AG08395 (cell line): ENCODE data around the gene ERC2.

Experiments used
- DNase-seq: peaks from one replicate; pipeline ENCODE4 v3.0.0; 2012; ENCODE audit warnings: mixed read lengths, low spot score

Gene ERC2

DNA sequence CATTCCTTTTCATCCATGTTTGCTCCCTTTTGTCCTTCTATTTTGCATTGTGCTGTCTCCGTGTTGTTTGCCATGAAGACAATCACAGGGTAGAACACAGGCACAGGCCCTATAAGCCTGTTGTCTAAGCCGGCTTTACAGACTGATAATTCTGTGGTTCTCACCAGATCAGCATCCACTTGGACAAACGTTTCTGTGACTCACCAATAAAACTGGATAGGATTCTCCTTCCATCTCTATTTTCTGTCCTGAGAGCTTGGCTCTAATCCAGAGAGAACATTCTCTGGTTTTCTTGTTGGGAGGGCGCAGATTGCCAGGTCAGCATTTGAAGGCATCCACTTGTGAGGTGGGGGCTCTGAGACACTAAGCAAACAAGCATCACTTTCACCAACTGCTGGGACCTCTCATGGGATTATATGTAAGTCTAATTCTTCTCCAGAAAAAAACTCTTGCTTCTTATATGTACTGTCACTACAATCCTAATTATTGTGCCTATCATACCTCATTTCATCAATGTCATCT is 101.6 kb downstream of the ERC2 start:
- DNase-seq = no peak

- DNase-seq = no peak
Measured at GRCh38 chr3:56365905-56366640, 102.2 kb downstream of the ERC2 start.

DNA sequence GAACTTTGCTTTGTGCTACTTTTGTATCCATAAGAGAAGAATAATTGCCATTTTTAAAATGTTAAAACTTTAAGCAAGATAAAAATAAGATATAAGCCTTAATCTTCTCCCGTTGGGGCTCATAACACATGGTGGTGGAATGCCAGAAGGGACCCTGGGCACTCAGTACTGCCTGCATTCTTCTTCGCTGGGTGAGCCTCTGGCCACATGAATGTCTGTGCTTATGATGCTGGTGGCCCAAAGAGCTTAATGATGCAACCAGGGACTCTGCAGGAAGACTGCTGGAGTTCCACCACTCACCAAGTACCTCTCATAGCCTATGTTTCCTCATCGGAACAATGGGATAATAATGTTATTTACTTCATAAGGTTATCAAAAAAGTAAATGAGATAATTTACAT is 103.6 kb downstream of the ERC2 start:
- DNase-seq = no peak

GRCh38 chr3:56363720-56364119 is 104.5 kb downstream of the ERC2 start:
- DNase-seq = no peak

DNA sequence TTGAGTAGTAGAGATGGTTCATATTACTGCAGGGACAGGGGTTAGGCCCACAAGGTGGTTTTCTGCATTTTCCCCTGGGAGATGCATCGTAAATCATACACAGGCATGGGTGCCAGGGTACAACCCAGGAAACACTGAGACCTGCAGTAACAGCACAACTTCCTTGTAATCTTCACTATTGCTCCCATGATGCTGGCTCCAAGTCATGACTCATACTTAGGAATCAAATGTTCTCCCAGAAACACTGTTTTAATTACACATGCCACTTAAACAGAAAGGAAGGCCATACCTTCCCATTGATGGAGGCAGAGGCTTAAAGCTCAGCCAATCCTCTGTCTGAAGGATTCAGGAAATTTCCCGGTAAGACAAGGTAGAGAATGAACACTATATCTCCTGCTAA is 106.5 kb downstream of the ERC2 start:
- no peak for DNase-seq

DNA sequence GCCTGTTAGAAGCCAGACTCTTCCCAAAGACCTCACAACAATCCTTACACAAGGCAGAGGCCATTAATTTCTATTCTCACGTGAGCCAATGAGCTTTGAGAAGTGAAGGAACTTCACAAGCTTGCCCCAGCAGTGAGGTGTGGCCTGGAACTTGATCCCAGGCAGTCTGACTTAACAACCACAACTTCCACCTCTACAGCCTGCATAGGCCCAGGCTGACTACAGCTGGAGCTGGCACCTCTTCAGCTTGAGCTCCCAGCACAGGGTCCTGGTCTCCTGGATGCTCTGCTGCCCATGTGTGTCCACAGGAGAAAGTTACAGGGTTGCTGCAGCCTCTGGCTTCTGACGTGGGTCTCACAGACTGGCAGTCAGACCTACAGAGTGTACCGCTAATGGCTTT is 111.0 kb downstream of the ERC2 start:
- no peak for DNase-seq

DNA sequence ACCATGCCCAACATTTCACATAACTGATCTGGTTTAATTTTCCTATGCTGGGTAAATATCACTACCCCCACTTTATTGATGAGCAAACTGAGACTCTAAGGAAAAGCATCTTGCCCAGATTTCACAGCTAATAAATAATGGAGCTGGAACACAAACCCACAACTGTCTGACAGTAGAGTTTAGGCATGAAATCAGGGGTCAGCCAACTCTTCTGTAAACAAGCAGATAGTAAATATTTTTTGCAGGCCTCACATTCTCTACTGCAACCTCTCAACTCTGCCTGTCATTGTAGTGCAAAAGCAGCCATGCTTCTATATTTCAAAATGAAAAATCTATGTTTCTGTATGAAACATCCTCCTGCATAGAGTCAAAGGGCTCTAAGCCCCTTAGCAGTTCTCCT is 111.5 kb downstream of the ERC2 start:
- no peak for DNase-seq

DNA sequence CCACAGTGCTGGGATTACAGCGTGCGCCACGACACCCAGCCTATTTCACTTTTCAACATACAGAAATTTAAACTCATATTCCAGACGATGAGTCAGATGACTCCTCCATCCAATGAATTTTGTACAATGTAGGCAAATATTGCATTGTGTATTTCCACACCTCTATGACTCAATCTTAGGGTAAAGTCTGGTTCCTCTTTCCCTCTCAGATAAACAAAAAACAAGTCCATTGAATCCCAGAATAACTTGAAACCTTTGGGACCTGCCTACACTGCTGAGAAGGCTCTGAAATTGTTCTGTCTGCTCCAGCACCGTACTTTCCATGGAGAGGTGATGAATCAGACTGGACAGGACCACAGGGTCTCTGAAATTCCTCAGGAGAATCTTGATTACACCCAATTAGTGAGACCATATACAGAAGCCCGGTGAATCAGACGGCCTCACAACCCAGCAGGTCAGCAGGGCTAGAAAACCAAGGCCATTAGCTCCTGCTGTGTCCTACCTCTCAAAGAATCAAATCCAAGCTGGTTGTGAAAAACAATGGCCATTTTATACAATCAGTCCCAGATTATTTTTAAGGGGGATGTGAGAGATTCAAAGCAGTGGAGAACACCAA is 112.6 kb downstream of the ERC2 start:
- no peak for DNase-seq

- DNase-seq = no peak
Measured at GRCh38 chr3:56351537-56351936, 116.7 kb downstream of the ERC2 start.

DNA sequence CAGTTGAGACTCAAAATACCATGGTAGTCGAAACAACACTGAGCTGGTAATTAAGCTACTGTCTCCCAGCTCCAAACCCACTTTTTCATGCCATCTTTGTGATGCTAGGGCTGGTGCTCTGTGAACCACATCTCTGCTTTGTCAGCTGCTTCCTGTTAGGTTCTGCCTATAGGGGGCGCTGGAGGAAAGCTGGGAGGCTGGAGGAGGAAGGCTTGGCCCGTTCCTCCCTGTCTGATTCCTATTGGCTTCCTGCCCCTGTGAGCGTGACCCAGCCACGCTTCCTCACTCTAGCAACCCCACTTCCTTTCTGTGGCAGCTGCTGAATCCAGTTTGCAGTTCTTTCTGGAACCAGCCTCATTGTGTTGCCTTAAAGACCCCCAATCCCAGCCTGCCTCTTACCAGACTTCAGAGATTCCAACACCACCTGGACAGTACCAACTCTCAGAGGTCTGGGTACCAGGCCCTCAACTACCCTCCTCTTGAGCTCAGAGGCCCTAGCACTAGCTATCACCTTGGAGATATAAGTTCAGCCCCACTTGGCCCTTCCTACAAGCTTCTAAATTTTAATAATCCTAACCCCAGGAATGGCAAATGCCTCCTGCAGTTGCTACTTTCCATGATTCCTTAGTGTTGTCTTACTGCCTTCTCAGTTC is 120.9 kb downstream of the ERC2 start:
- DNase-seq = no peak

GRCh38 chr3:56342475-56342874 is 125.8 kb downstream of the ERC2 start:
- no peak for DNase-seq

DNA sequence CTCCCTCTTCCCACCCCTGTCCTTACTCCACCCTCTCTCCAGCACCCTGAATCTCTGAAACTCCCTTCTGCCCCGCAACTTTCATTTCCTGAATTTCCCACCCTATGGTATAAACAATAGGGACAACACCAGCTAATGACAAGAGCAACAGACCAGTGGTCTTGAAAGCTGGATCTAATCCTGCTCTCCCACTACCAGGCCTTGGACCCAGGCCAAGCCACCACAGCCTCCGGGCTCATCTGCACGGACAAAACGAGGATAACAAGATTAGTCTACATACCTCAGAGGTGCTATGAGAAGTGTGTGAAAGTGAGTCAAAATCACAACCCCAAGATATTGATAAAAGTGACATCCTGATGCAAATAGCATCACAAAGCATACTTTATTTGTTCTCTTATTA is 128.6 kb downstream of the ERC2 start:
- no peak for DNase-seq

GRCh38 chr3:56339244-56339643 is 129.0 kb downstream of the ERC2 start:
- no peak for DNase-seq

DNA sequence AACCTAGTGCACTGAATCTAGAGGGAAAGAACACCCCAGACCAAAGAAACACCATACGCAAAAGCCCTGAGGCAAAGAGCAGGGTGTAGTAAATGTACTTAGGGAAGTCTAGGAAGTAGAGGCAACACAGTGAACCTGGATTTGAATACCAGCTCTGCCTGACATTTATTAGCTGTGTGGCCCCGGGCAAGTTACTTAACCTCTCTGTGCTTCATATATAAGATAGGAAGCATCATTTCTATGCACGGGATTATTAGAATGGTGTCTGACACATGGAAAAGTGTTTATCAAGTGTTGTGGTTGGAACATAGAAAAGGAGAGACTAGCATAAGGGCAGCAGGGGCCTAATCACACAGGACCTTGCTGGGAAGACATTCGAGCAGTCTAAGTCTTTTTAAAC is 132.2 kb downstream of the ERC2 start:
- no peak for DNase-seq

- DNase-seq = no peak
Measured at GRCh38 chr3:56324473-56324872, 143.8 kb downstream of the ERC2 start.

GRCh38 chr3:56323986-56324420 is 144.3 kb downstream of the ERC2 start:
- DNase-seq = peak; percentile 95

- DNase-seq = no peak
Measured at GRCh38 chr3:56322862-56323261, 145.4 kb downstream of the ERC2 start.

GRCh38 chr3:56321892-56322291 is 146.4 kb downstream of the ERC2 start:
- no peak for DNase-seq

DNA sequence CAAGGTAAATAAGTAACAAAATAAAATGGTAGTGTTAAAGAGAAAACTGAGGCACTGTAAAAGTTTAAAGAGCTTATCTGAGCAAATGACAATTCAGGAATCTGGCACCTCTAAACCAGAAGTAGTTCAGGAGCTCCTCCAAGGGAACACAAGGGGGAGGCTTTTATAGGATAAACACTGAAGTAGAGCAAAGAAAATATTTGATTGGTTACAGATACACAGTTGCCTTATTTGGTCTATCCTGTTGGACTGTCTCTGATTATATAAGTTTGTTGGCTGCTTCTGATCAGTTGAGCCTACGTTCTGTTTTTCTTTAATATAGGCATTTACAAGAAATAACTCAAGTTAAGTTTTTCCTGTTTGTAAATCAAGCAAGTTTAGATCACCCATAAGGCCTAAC is 146.9 kb downstream of the ERC2 start:
- DNase-seq = no peak

- no peak for DNase-seq
Measured at GRCh38 chr3:56320883-56321282, 147.4 kb downstream of the ERC2 start.

DNA sequence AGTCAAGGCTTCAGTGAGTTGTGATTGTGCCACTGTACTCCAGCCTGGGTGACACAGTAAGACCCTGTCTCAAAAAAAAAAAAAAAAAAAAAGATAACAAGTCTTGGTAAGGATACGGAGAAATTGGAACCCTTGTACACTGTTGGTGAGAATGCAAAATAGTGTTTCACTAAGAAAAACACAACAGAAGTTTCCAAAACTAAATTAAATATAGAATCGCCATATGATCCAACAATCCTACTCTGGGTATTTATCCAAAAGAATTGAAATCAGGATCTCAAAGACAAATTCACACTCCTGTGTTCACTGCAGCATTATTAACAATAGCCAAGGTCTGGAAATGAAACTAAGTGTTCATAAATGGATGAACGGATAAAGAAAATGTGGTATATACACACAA is 149.4 kb downstream of the ERC2 start:
- no peak for DNase-seq

DNA sequence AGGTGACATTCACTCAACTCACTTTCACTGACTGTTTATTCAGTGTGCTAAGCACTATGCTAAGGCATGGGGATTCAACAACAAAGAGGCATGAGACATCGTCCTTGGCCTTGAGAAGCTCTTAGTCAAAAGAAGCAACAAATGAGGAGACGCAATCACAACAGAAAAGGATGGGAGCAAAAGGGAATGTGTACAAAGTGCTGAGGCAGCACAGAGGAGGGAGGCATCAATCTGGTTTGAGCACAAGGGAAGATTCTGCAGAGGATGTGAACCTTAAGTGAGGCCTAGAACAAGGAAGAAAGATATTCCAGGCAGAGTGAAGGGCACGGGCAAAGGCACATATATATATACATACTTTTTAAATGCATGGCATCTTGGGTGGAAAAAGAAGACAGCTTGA is 151.3 kb downstream of the ERC2 start:
- no peak for DNase-seq

GRCh38 chr3:56314842-56315241 is 153.4 kb downstream of the ERC2 start:
- DNase-seq = peak; percentile 86
